SW 1271 (cell line): ENCODE data around the gene RNPEPL1.
"Not testable (repeated sequence)": the region's sequence is repeated elsewhere in the genome, so short reads cannot be mapped to it uniquely, and the experiment has no call there.

ENCODE experiments used
- DNase-seq, 2 experiments: peaks; one replicate each; lab custom pipeline; 2025; lab: John Stamatoyannopoulos, UW

RNPEPL1 gene, protein sequence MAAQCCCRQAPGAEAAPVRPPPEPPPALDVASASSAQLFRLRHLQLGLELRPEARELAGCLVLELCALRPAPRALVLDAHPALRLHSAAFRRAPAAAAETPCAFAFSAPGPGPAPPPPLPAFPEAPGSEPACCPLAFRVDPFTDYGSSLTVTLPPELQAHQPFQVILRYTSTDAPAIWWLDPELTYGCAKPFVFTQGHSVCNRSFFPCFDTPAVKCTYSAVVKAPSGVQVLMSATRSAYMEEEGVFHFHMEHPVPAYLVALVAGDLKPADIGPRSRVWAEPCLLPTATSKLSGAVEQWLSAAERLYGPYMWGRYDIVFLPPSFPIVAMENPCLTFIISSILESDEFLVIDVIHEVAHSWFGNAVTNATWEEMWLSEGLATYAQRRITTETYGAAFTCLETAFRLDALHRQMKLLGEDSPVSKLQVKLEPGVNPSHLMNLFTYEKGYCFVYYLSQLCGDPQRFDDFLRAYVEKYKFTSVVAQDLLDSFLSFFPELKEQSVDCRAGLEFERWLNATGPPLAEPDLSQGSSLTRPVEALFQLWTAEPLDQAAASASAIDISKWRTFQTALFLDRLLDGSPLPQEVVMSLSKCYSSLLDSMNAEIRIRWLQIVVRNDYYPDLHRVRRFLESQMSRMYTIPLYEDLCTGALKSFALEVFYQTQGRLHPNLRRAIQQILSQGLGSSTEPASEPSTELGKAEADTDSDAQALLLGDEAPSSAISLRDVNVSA

GRCh38 chr2:240567872-240568677 is at the start of gene RNPEPL1:
TSS of gene RNPEPL1 (plus strand) at chr2:240568484. CDS start at chr2:240568587, 103 bp downstream.
- peak in 1 of 2 experiments; percentile 38 for DNase-seq

GRCh38 chr2:240518981-240519380 is 49.3 kb upstream of the RNPEPL1 start:
- no peak for DNase-seq

DNA sequence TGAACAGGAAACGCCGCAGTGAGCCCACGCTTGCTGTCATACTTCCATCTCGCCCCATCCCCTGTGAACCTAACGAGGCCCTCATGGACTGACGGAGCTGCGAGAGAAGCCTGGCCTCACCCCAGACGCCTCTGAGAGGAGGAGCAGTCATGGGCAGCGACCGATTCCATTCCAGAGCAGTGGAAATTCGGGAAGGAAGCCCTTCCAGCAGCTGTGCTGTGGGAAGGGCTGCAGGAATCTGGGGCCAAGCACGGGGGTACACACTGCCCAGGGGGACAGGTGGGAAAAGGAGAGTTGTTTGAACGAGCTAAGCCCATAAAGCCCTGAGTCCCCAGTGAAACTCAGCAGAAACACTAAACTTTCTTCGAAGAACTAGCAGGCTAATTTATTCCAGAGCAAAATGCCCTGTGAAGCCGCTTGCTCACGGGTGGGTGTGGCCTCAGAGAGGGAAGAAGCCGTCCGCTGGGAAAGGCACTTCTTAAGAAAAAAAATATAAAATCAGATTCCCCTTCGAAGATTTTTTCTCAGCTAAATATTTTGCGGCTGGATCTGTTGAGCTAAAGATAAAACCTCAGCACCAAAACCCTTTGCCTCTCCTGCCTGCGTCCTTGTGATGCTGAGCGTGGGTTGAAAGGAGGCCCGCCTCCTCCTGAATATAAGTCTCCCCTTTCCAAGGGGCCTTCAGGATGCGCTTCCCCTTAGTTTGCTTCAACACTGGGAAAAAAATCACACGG is 48.7 kb upstream of the RNPEPL1 start:
- DNase-seq = no peak

DNA sequence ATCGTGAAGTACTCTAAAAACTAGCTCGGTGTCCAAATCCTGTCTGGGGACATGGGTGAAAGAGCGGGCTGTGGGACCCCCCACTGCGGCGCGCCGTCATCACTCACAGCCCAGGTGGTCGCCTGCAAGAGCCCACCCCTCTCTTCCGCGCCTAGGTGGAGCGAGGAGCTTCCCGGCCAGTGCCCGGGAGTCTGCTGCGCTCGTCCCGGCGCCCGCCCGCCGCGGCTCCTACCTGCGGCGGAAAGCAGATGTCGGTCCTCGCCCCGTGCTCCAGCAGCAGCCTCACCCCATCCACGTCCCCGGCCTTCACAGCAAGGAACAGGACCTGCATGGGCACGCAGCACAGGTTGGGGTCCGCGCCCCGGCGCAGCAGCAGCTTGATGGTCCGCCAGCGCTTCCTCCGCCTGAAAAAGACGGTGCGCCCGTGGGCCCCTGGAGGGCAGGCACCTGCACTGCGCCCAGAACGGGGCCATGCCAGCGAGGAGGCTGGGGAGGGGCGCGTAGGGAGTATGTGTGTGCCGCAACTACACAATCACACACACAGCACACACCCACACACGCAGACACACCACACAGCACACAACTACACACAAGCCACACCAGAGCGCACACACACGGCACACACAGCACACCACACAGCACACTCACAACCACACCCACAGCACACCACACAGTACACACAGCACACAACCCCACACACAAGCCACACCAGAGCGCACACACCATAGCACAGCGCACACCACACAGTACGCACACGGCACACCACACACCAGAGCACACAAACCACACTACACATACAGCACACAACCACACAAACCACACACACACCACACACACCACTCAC is 47.9 kb upstream of the RNPEPL1 start:
- no peak for DNase-seq

DNA sequence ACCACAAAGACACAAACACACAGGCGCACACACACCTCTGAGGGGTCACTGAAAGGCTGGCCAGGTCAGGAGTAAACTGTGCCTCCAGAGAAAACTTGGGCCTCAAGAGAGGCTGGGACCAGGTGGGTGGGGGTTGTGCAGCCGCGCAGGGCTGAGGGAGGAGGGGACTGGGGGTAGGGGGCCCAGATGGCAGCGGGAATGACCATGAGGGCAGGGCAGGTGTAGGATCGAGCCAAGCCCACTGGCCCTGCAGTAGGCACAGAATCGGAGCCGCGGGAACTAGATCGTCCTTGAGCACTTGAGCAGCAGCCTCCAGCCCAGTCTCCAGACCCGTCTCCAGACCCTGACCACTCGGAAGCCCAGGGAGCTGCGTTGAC is 47.3 kb upstream of the RNPEPL1 start:
- DNase-seq = no peak

- DNase-seq = not testable (repeated sequence)
Measured at GRCh38 chr2:240521885-240522284, 46.4 kb upstream of the RNPEPL1 start.

DNA sequence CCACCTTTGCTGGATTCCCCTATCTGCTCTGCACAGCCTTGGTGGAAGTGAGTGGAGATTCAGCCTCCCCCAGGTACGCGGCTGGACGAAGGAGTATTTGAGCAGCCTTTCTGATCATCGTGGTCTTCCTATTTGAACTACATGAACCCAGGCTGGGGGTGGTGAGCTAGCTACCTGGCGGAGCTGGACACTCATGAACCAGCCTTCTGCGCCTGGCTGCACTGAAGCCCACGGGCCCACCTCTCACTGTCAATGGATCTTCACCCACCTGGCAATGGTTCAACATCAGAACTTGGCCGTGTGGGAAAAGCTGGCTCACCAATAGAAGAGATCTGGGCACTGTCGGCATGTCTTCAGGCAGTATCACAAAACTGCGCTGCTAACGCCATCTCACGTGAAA is 45.9 kb upstream of the RNPEPL1 start:
- no peak for DNase-seq

- DNase-seq = no peak
Measured at GRCh38 chr2:240523451-240524281, 44.6 kb upstream of the RNPEPL1 start.

DNA sequence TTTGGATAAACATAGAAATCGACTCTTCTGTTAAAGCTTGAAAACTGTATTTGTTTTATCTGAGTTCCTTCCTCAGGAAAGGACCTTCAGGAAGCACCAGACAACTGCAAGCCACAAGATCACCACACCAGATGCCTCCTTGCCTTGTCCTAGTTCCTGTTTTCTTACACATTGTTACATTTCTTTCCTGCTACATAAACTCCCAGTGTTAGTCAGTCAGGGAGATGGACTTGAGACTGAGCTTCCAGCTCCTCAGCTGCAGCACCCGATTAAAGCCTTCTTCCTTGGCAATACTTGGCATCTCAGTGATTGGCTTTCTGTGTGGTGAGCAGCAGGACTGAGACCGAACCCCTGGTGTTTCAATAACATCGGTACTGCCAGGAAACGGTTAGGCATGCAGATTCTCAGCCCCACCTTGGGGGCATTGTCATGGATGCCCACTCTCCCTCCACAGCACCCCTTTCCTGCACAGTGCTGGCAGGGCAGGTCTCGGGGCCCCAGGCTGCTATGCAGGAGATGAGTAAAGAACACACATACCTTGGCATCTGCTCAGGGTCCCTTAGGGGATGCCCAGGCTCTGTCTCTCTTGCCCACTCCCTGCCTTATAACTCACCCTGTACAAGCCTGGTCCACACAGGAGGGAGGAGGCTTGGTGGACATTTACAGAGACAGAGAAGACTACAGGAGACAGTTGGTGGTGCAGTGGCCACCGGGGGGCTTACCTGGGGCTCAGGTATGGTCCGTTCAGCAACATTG is 43.1 kb upstream of the RNPEPL1 start:
- no peak for DNase-seq

DNA sequence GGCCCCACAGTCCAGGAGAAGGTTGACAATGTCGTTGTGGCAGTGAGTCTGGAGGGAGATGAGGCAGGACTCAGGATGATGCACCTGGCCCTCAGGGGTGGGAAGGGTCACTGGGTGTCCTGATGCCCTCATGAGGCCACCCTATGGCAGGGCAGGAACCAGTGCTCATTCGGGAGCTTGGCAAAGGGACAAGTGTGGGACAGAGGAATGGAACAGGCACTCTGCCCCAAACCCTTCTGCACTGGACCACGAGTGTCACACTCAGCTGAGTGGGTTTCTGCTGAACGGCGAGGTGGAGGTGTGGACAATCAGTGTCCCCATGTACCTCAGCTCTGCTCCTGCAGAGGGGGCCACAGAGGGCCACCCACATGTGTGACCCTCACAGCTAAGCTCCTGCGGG is 42.5 kb upstream of the RNPEPL1 start:
- DNase-seq = no peak

DNA sequence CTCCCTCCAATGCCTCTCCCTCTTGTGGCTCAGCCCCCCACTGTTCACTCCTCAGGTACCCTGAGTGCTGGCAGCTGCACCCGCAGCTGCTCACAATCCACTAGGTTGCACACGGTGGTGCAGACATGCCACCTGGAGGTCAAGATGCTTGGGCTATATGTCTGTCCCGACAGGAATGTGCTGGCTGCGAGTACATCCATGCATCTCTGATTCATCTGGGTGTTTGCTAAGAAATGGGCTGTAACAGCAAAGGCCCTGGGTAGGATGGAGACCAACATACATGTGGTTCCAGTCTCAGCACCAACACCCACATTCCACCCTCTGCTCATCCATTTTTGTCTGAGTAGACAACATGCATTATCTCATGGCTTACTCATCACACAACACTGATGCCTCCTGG is 41.8 kb upstream of the RNPEPL1 start:
- no peak for DNase-seq

DNA sequence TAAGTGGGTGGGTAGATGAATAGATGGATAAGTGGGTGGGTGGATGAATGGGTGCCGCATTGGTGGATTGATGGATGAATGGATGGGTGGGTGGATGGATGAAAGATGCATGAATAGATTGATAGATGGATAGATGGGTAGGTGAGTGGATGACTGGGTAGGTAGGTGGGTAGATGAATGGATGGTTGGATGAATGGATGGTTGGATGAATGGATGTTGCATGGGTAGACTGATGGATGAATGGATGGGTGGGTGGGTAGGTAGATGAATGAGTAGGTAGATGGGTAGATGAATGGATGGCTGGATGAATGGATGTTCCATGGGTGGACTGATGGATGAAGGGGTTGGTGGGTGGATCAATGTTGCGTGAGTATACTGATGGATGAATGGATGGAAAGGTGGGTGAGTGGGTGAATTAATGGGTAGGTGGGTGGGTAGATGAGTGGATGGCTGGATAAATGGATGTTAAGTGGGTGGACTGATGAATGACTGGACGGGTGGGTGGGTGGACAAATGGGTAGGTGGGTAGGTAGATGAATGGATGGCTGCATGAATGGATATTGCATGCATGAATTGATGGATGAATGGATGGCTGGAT is 41.0 kb upstream of the RNPEPL1 start:
- DNase-seq = no peak

- DNase-seq = no peak
Measured at GRCh38 chr2:240528406-240529040, 39.8 kb upstream of the RNPEPL1 start.

- DNase-seq = no peak
Measured at GRCh38 chr2:240529344-240529999, 38.8 kb upstream of the RNPEPL1 start.

DNA sequence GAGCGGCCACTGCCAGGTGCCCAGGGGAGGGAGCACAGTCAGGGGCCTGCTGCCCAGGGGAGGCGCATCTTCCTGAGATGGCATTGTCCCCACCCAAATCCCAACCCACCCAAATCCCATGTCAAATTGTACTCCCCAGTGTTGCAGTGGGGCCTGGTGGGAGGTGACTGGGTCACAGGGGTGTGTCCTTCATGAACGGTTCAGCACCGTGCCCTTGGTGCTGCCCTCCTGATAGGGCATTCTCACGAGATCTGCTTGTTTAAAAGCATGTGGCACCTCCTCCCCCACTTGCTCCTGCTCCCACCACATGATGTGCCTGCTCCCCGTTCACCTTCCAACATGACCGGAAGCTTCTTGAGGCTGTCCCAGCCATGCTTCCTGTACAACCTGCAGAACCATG is 38.1 kb upstream of the RNPEPL1 start:
- no peak for DNase-seq

GRCh38 chr2:240531038-240531437 is 37.2 kb upstream of the RNPEPL1 start:
- DNase-seq = no peak

- DNase-seq = peak in 1 of 2 experiments; percentile 11
Measured at GRCh38 chr2:240532031-240532775, 36.1 kb upstream of the RNPEPL1 start.
